ENCODE data around the gene EPC1. TPM values are rescaled to one million over a fixed set of nuclear protein-coding genes. Genes with fewer than 3 reads are reported as not detected.
"Not testable (repeated sequence)": the region's sequence is repeated elsewhere in the genome, so short reads cannot be mapped to it uniquely, and the experiment has no call there.

Gene EPC1
- total and polyA plus RNA-seq, 9 donors = 32.5 to 42.5 (median 38.0) TPM

DNA sequence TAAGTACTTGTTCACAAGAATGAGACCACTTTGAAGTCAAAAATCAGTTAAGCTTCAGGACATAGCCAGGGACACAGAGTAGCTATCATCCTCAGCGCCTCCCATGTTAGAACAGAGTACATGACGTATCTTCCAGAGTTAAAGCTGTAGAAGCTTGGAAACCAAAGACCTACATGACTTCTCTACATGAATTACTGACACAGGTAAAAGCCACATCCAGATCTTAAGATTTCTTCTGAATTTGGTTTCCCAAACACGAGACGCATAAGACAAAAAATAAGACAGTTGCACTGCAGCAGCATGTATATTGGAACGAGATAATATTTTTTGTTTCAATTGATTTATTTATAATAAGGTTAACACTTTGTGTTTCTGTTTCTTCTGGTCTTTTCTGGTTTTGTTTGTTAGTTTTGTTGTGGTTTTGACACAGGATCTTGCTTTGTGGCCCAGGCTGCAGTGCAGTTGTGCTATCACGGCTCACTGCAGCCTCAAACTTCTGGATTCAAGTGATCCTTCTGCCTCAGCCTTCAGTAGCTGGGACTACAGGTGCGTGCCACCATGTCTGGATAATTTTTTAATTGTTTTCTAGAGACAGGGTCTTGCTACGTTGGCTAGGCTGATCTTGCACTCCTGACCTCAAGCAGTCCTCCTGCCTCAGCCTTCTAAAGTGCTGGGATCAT is 10.2 kb upstream of the EPC1 start:
- no peaks in the 10 kb centered on the region for H3K4me1 ChIP-seq (ENCODE audit: control insufficient read depth, insufficient read depth, low read length)
- peaks cover 8% of the 10 kb centered on the region for H3K9me3 ChIP-seq (replicated peaks; ENCODE audit: control insufficient read depth, low read depth, low read length)
- no peak for DNase-seq
- WGBS (ENCODE audit: insufficient coverage) = 97% methylated on average over 4 of the region's 8 CpGs
- no peak overlapping the region for H3K4me3 ChIP-seq (ENCODE audit: low read length)
- H3K27me3 ChIP-seq (ENCODE audit: control insufficient read depth, insufficient read depth, low read length) = no peaks in the 10 kb centered on the region
- no peak overlapping the region for H3K27ac ChIP-seq (ENCODE audit: low read length)
- H3K36me3 ChIP-seq (ENCODE audit: control insufficient read depth, insufficient read depth, low read length) = peaks cover 7% of the 10 kb centered on the region

DNA sequence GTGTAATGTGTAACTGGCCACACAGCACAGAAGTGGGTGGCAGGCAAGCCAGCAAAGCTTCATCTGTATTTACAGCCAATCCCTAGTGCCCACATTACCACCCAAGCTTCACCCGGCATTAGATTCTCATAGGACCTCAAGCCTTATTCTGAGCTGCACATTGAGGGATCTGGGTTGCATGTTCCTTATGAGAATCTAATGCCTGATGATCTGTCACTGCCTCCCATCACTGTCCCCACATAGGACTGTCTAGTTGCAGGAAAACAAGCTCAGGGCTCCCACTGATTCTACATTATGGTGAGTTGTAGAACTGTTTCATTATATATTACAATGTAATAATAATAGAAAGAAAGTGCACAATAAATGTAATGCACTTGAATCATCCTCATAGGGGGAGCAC is 7.7 kb upstream of the EPC1 start:
- not testable (repeated sequence) for H3K4me1 ChIP-seq (ENCODE audit: control insufficient read depth, insufficient read depth, low read length)

DNA sequence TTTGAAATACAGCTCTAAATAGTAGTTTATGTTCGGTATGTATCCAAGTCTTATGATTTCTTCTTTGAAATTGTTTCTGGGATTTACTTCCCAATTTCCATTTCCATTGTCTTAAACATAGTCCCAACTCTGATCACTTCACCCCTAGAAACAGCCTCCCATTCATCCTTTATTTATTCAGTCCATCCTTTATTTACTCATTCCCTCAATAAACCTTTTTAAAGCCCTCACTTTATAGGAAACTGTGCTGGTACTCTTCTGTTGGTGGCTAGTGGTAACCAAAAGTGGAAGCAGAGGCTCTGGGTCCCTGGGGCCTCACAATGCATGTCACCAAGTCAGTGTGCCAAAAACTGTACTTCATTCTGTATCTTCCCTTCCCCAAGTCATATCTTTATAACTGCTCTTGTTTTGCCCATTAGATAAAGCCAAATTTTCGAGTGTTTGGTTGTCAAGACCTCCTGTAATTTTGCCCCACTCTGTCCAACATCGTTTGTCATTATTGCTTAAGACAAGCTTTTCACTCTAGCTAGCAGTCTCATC is 3.9 kb upstream of the EPC1 start:
- no peaks in the 10 kb centered on the region for H3K9me3 ChIP-seq (replicated peaks; ENCODE audit: control insufficient read depth, low read depth, low read length)
- no peak overlapping the region for H3K4me3 ChIP-seq (ENCODE audit: low read length)
- H3K36me3 ChIP-seq (ENCODE audit: control insufficient read depth, insufficient read depth, low read length) = no peaks in the 10 kb centered on the region
- 83% methylated on average over 2 of the region's 3 CpGs for WGBS (ENCODE audit: insufficient coverage)
- no peaks in the 10 kb centered on the region for H3K27me3 ChIP-seq (ENCODE audit: control insufficient read depth, insufficient read depth, low read length)
- no peak overlapping the region for H3K27ac ChIP-seq (ENCODE audit: low read length)
- DNase-seq = peak; percentile 33
- peaks cover 8% of the 10 kb centered on the region for H3K4me1 ChIP-seq (ENCODE audit: control insufficient read depth, insufficient read depth, low read length)

More for the DNA sequence above, 7.7 kb upstream of the EPC1 start:
- H3K4me3 ChIP-seq (ENCODE audit: low read length); DNase-seq; H3K36me3 ChIP-seq (ENCODE audit: control insufficient read depth, insufficient read depth, low read length); H3K9me3 ChIP-seq (replicated peaks; ENCODE audit: control insufficient read depth, low read depth, low read length); H3K27me3 ChIP-seq (ENCODE audit: control insufficient read depth, insufficient read depth, low read length); H3K27ac ChIP-seq (ENCODE audit: low read length): not testable (repeated sequence)
- no CpG with 5 or more reads among the region's 1 CpG for WGBS (ENCODE audit: insufficient coverage)

DNA sequence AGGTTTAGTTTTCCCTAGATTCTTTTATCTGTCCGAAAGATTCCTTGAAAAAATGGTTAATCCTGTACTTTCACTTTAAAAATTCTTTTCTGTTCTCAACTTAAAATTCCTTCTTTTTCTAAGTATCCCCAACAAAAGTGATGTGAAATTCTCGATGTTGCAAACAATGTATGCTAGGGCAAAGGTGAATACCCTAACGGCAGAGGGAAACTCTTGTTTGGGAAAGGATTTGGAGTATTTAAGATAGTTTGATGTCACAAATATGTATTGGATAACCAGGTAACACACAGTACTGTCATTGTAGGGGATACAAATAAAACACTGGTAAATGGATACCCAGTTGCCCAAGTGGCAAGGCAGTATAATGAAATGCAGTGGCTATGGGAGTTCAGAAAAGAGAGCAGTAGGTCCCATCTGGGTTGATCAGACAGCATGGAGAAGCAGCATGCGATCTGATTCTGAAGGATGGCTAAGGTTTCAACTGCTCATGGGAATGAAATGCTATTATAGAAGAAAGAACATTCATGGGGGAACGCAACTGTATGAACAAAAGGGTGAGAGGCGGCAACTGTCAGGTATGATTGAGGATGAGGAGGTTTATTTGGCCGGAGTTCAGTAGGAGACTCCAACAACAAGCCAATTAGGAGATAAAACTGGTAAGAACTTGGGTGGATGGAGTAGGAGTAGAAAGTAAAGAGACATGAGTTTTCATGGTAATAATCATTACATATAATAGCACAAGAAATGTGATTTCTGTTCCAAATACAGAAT is 3.2 kb upstream of the EPC1 start:
- Histone ChIP-seq H3K4me1 (ENCODE audit: control insufficient read depth, insufficient read depth, low read length) (peaks cover 8% of the 10 kb centered on the region), H3K27ac (ENCODE audit: low read length) (no peak overlapping the region), H3K27me3 (ENCODE audit: control insufficient read depth, insufficient read depth, low read length) (no peaks in the 10 kb centered on the region), H3K9me3 (replicated peaks; ENCODE audit: control insufficient read depth, low read depth, low read length) (no peaks in the 10 kb centered on the region), H3K4me3 (ENCODE audit: low read length) (no peak overlapping the region), H3K36me3 (ENCODE audit: control insufficient read depth, insufficient read depth, low read length) (no peaks in the 10 kb centered on the region)
- WGBS (ENCODE audit: insufficient coverage) = 85% methylated on average over 5 of the region's 7 CpGs
- no peak for DNase-seq

DNA sequence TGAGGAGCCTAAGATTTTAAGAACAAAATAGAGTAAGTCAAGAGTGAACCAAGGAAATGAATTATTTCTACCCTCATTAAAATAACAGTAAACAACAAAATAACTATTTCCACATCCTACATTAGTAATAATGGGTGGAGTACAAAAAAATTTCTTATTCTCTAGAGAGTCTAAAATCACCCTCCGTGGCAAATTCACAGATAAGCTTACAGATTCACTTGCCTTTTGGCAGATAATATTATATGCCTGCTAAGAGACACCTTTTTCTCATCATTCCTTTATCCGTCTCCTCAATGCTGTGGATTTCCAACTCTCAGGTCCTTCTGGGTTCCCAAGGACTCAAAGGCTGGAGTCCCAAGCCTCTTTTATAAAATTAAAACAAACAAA is 2.2 kb upstream of the EPC1 start:
- no peak for DNase-seq
- Histone ChIP-seq H3K4me3 (ENCODE audit: low read length) (no peak overlapping the region), H3K4me1 (ENCODE audit: control insufficient read depth, insufficient read depth, low read length) (peaks cover 11% of the 10 kb centered on the region), H3K27ac (ENCODE audit: low read length) (no peak overlapping the region), H3K36me3 (ENCODE audit: control insufficient read depth, insufficient read depth, low read length) (no peaks in the 10 kb centered on the region), H3K27me3 (ENCODE audit: control insufficient read depth, insufficient read depth, low read length) (no peaks in the 10 kb centered on the region), H3K9me3 (replicated peaks; ENCODE audit: control insufficient read depth, low read depth, low read length) (no peaks in the 10 kb centered on the region)
- WGBS (ENCODE audit: insufficient coverage) = 56% methylated on average over 1 of the region's 2 CpGs

DNA sequence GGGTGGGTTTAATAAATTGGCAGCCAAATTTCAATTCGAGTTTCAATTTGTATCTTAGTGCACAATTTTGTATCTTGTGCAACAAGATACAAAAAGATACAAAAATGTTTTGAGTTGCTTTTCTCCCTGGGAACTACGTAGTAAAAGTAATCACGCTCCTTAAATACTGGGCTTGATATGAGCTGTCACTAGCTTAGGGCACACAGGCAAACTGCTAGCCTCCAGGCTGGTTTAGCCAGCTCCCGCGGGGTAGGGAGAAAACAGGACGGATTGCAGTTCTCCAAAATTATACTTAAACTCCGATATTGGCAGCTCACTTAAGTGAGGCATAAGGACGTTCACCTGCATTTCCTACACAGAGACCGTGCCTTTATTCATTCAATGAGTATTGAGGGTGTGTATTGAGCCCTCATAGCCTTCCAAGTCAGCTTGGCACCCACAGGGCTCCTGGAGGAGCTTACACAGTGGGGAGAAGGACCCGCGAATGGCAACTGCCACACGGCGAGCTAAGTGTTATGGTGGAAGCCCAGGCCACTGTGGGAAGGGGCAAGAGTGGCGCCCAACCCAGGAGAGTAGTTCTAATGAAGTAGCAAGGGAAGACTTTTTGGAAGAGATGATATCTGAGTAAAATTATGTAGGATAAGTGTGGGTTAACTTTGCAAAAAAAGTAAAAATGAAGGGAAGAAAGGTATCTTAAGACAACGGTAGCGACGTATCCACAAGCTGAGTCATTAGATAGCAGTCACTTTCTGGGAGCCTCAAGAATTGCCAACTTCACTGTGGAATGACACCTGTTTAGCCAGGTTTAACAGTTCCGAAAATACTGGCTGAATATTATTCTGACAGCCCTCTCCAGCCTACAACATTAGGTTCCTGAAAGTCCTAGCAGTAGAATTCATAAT is 1.6 kb upstream of the EPC1 start:
- H3K4me3 ChIP-seq (ENCODE audit: low read length) = no peak overlapping the region
- peaks cover 11% of the 10 kb centered on the region for H3K4me1 ChIP-seq (ENCODE audit: control insufficient read depth, insufficient read depth, low read length)

DNA sequence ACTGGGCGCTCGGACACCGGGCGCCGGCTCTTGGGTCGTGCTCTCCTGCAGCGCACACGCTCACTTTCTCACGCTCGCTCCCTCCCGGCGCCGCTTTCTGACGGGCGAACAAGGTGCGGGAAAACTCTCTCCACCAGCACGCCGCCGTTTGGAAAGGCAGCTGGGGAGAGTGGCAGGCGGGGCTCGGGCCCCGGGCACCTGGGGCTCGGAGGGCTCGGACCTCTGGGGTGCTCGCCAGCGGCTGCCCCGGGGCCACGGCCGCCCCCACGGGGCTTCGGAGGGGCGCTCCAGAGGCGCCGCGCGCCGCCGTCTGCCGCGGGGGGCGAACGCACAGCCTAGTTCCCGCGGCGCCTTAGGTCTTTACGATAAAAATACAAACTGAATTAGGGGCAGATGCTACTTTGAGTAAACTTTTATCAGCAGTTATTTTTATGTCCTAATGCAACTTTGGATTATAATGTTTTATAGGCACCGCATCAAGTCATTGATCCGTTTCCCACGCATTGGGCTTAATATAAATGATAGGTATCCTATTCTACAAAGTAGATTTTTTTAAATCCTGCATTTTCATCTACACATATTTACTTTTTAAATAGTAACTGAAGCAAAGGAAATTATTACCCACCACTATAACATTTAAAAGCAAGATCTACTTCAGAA is 535 bp upstream of the EPC1 start:
- no peak for DNase-seq
- H3K36me3 ChIP-seq (ENCODE audit: control insufficient read depth, insufficient read depth, low read length) = peaks cover 5% of the 10 kb centered on the region
- peaks cover 11% of the 10 kb centered on the region for H3K4me1 ChIP-seq (ENCODE audit: control insufficient read depth, insufficient read depth, low read length)
- H3K4me3 ChIP-seq (ENCODE audit: low read length) = peak overlapping the region; percentile 96
- 0% methylated on average over 30 of the region's 49 CpGs for WGBS (ENCODE audit: insufficient coverage)
- H3K9me3 ChIP-seq (replicated peaks; ENCODE audit: control insufficient read depth, low read depth, low read length) = no peaks in the 10 kb centered on the region
- no peaks in the 10 kb centered on the region for H3K27me3 ChIP-seq (ENCODE audit: control insufficient read depth, insufficient read depth, low read length)
- H3K27ac ChIP-seq (ENCODE audit: low read length) = peak overlapping the region; percentile 100

More for the DNA sequence above, 1.6 kb upstream of the EPC1 start:
- WGBS (ENCODE audit: insufficient coverage) = 68% methylated on average over 9 of the region's 18 CpGs
- Histone ChIP-seq H3K27ac (ENCODE audit: low read length) (no peak overlapping the region), H3K36me3 (ENCODE audit: control insufficient read depth, insufficient read depth, low read length) (peaks cover under 1% of the 10 kb centered on the region), H3K9me3 (replicated peaks; ENCODE audit: control insufficient read depth, low read depth, low read length) (no peaks in the 10 kb centered on the region), H3K27me3 (ENCODE audit: control insufficient read depth, insufficient read depth, low read length) (no peaks in the 10 kb centered on the region)
- DNase-seq = no peak

DNA sequence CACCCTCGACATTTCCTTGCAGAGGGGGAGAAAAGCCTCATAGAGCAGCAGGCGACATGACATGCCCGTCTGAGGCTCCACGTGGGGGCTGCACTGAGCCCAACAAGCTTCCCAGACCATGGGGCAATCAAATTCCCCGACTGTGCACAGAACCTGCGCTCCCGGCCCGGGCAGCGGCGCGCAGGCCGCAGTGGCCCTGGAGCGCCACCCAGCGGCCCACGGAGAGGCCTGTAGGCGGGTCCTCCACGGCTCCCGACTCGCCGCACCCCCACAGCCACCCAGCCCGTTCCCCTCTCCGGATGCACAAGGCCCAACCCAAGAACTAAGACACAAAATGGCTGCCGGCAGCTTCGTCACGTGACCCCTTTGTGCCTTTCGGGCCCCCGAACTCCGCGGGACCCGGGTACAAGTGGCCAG is 816 bp downstream of the EPC1 start:
- WGBS (ENCODE audit: insufficient coverage) = under 1% methylated on average over 29 of the region's 30 CpGs
- H3K4me1 ChIP-seq (ENCODE audit: control insufficient read depth, insufficient read depth, low read length) = peaks cover 11% of the 10 kb centered on the region
- peaks cover 5% of the 10 kb centered on the region for H3K36me3 ChIP-seq (ENCODE audit: control insufficient read depth, insufficient read depth, low read length)
- H3K9me3 ChIP-seq (replicated peaks; ENCODE audit: control insufficient read depth, low read depth, low read length) = no peaks in the 10 kb centered on the region
- no peaks in the 10 kb centered on the region for H3K27me3 ChIP-seq (ENCODE audit: control insufficient read depth, insufficient read depth, low read length)
- DNase-seq = peak; percentile 98
- H3K27ac ChIP-seq (ENCODE audit: low read length) = peak overlapping the region; percentile 100
- H3K4me3 ChIP-seq (ENCODE audit: low read length) = peak overlapping the region; percentile 96

DNA sequence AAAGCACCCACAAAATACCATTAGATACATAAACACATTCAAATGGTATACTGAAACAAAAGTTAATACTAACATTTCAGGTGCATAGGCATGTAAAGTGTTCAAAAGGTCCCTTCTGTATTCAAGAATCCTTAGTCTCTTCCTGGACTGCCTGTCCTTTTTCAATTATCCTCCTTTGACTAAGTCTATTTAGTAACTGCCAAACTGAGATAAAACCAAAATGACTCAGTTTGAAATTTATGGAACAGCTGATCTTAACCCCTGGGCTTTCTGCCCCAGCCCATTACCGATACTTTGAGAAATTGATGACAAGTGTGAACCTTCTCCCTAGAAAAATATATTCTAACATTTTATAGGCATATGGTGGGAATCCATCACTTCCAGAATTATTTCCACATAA is 5.4 kb downstream of the EPC1 start:
- Histone ChIP-seq H3K4me3 (ENCODE audit: low read length) (no peak overlapping the region), H3K27ac (ENCODE audit: low read length) (no peak overlapping the region), H3K27me3 (ENCODE audit: control insufficient read depth, insufficient read depth, low read length) (no peaks in the 10 kb centered on the region), H3K4me1 (ENCODE audit: control insufficient read depth, insufficient read depth, low read length) (peaks cover 6% of the 10 kb centered on the region), H3K9me3 (replicated peaks; ENCODE audit: control insufficient read depth, low read depth, low read length) (no peaks in the 10 kb centered on the region), H3K36me3 (ENCODE audit: control insufficient read depth, insufficient read depth, low read length) (peaks cover 5% of the 10 kb centered on the region)
- no CpG with 5 or more reads among the region's 1 CpG for WGBS (ENCODE audit: insufficient coverage)
- no peak for DNase-seq
